ENCODE data around the gene TMEM203. TPM values are rescaled to one million over a fixed set of nuclear protein-coding genes. Genes with fewer than 3 reads are reported as not detected.
"Not testable (repeated sequence)": the region's sequence is repeated elsewhere in the genome, so short reads cannot be mapped to it uniquely, and the experiment has no call there.

Gene TMEM203
- total and polyA plus RNA-seq, 5 experiments from 2014 or later: 42.7 to 163 (median 128) TPM

DNA sequence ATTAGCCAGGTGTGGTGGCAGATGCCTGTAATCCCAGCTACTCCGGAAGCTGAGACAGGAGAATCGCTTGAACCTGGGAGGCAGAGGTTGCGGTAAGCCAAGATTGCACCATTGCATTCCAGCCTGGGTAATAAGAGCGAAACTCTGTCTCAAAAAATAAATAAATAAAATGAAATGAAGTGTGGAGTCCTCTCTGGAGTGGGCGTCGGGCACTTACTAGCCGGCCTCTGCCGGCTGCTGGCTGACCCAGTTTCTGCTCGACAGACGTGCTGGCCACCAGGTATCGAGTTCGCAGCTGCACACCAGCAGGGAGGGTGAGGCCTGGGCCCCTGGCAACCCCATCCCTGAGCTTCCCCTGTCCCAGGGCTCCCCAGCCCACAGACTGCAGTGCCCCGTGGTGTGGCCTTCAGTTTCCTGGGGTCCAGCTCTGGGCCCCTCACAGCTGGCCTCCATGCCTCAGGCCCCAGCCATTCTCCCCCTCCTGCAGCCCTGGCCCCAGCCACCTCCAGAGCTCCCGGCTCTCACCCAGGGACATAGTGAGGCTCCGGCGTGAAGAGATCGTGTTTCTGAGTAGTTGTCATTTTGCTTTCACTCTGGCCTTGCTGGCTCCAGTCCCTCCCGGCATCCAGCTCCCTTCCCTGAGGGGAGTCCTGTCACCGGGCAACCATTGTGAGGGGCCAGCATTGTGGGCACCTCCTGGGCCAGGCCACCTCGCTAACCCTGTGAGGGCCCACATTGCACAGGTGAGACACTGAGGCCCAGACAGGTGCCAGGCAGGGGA is 41.9 kb upstream of the TMEM203 start:
- Mint-ChIP-seq H3K9me3 (no peaks in the 10 kb centered on the region), H3K36me3 (peaks cover 0 to 10% (median 6%) of the 10 kb centered on the region in 3 donors), H3K4me1 (peaks cover 0 to 14% (median 11%) of the 10 kb centered on the region in 4 donors), H3K27me3 (no peaks in the 10 kb centered on the region), H3K27ac (no peak overlapping the region), H3K4me3 (no peak overlapping the region)
- POLR2A ChIA-PET: no interaction called here
- DNase-seq (no peak), ATAC-seq (no peak)

DNA sequence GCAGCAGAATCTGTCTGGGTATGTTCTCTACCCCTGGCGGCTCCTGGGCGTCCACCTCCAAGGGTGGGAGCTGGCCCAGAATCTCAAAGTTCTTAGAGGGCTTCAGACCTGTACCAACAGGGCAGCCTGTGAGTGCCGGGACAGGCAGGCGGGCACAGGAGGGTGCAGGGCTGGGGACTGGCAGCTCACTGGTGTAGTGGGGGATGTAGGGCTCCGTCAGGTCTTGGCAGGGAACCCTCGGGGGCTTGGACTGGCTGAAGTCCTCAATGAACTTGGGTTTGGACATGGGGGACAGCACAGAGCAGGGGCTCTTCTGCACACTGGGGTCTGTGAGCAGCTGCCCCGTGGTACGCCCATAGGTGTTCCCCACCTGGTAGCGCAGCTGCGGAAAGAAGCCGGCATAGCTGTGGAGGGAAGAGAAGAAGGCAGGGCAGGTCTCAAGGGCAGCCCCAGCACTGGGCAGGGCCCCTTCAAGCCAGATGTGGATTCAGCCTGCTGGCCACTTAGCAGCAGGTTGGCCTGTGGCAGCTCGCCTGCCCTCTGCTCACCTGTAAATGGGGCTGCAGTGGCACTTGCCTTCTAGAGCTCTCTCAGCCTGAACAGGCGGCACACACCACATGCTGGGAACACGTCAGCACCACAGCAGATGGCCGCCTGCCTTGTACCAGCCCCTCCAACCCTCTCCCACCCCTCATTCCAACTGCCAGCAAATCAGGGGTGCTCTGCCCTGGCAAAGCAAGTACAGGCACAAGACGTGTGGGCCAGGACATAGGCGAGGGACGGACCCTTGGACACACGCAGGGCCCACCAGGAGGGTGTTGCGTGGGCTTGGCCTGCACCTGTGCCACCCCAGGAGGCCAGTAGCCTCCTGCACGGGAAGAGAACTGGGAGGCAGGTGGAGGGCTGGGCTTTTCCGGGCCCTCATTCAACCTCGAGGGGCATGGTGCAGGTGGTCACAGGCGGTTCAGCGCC is 40.3 kb upstream of the TMEM203 start:
- POLR2A ChIA-PET: interaction anchor here (8.9 kb wide), 1 partner anchor 10 kb away, joined by 139 read pairs; the partner anchor contains the start of gene NELFB
- no peaks in the 10 kb centered on the region for H3K9me3 Mint-ChIP-seq
- H3K27ac Mint-ChIP-seq: no peak overlapping the region
- ATAC-seq: no peak
- peaks cover 0 to 3% (median 0%) of the 10 kb centered on the region in 5 donors for H3K27me3 Mint-ChIP-seq
- H3K4me3 Mint-ChIP-seq: peak overlapping the region in 1 of 10 donors; percentile 58
- DNase-seq: no peak
- H3K4me1 Mint-ChIP-seq: peaks cover 2 to 21% (median 16%) of the 10 kb centered on the region in 4 donors
- peaks cover 0 to 10% (median 6%) of the 10 kb centered on the region in 3 donors for H3K36me3 Mint-ChIP-seq

DNA sequence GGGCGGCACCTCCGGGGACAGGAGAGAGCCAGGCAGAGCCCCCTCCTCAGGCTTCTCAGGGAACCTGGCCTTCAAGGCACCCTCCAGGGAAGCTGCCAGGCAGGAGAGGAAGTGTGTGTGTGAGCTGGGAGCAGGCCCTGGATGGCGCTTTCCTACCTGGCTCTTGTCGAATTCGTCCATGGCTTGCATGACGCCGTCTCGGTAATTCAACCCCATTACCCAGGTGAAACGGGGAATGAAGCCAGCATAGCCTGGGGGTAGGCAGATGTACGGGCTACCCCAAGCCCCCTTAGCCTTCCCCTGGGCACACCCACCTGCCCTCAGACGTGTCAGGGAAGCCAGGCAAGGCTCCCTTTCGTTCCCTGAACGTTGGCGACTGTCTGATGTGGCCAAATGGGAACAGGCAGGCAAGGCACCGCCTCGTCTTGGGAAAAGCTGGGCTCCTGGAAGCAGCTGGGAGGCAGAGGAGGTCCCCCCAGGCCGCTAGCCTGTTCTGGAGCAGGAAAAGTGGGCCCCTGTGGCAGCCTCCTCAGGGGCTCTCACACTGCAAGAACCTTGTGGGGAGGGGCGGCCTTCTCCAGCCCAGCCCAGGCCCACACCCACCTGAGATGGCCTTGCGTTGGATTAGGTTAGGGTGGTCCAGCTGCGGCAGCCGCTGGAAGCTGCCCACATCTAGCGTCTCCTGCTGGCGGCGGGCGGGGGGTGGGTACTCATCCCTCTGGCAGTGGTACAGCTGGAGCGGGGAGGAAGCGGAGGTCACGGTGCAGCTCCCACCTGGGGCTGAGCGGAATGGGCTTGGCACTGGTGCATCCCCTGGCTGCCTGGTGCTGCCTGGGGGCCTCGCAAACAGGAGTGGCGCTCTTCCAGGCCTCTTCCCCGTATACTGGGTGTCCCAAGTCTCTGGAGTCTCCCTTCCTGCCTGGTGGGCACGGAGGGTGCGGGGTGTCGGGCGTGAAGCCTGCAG is 39.3 kb upstream of the TMEM203 start:
- H3K4me3 Mint-ChIP-seq: peak overlapping the region in 1 of 10 donors; percentile 58
- H3K36me3 Mint-ChIP-seq: peaks cover 0 to 10% (median 6%) of the 10 kb centered on the region in 3 donors
- no peaks in the 10 kb centered on the region for H3K9me3 Mint-ChIP-seq
- POLR2A ChIA-PET: interaction anchor here (0.6 to 8.9 kb wide), 3 partner anchors 11 to 848 kb away, joined by 4 to 139 read pairs (median 5); partner anchors contain the start of gene NELFB
- no peak for DNase-seq
- no peak for ATAC-seq
- peaks cover 0 to 3% (median 0%) of the 10 kb centered on the region in 5 donors for H3K27me3 Mint-ChIP-seq
- no peak overlapping the region for H3K27ac Mint-ChIP-seq
- peaks cover 2 to 23% (median 18%) of the 10 kb centered on the region in 4 donors for H3K4me1 Mint-ChIP-seq

DNA sequence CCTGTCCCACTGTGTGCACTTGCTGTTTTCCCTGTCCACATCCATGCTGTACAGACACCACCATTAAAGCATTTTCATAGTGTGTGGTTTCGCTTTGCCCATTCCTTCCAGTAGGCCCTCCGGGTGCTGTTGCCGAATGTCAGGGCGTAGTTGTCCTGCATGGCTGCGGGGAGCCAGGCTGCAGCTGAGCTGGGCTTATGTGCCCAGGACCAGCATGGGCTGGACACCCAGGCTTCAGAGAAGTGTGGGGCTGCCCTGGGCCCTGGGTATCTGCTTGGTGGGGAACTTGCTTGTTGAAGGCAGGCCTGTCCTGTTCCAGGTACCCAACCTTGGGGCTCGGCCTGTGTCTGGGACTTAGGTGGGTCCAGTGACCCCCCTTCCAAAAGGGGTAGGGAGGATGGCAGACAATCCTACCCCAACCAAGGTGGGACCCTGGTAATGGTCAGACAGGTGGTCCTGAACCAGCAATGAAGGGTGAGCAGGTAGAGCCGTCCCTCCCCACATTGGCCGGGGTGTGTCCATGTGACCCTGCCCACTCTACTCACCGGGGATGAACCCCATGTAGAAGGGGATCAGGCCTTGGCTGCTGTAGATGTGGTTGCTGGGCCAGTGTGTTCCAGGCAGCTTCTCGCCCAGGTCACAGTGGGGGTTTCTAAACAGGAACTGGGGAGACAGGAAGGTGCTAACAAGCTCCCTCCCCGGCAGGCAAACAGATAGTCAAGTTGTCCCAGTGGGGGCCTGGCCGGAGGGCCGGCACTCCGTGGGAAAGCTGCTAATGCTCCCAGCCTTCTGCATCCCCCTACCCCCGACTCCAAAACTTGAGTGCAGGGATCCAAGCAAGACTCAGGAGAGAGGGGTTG is 38.4 kb upstream of the TMEM203 start:
- H3K4me1 Mint-ChIP-seq: peaks cover 4 to 30% (median 22%) of the 10 kb centered on the region in 4 donors
- peaks cover 0 to 3% (median 0%) of the 10 kb centered on the region in 5 donors for H3K27me3 Mint-ChIP-seq
- DNase-seq (no peak), ATAC-seq (no peak)
- peaks cover 0 to 10% (median 6%) of the 10 kb centered on the region in 3 donors for H3K36me3 Mint-ChIP-seq
- POLR2A ChIA-PET: interaction anchor here (0.6 to 8.9 kb wide), 4 partner anchors 12 to 158 kb away, joined by 5 to 139 read pairs (median 23); partner anchors contain the start of genes MAN1B1 and NELFB
- H3K4me3 Mint-ChIP-seq: peak overlapping the region in 4 of 10 donors; percentile 8 to 63 (median 26)
- peak overlapping the region in 2 of 10 donors; percentile 24 to 50 for H3K27ac Mint-ChIP-seq
- no peaks in the 10 kb centered on the region for H3K9me3 Mint-ChIP-seq

DNA sequence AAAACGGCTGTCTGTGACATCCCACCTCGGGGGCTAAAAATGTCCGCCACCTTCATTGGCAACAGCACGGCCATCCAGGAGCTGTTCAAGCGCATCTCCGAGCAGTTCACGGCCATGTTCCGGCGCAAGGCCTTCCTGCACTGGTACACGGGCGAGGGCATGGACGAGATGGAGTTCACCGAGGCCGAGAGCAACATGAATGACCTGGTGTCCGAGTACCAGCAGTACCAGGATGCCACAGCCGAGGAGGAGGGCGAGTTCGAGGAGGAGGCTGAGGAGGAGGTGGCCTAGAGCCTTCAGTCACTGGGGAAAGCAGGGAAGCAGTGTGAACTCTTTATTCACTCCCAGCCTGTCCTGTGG is 37.8 kb upstream of the TMEM203 start:
- not testable (repeated sequence) for H3K36me3 Mint-ChIP-seq, DNase-seq, H3K9me3 Mint-ChIP-seq, H3K27me3 Mint-ChIP-seq, ATAC-seq
- POLR2A ChIA-PET: interaction anchor here (1.0 to 8.9 kb wide), 5 partner anchors 13 to 179 kb away, joined by 4 to 139 read pairs (median 5); partner anchors contain the start of genes ANAPC2, EXD3, MAN1B1 and NELFB
- peak overlapping the region in 2 of 10 donors; percentile 8 to 38 for H3K4me3 Mint-ChIP-seq
- peaks cover 6 to 35% (median 24%) of the 10 kb centered on the region in 4 donors for H3K4me1 Mint-ChIP-seq
- H3K27ac Mint-ChIP-seq: peak overlapping the region in 4 of 10 donors; percentile 13 to 80 (median 52)

DNA sequence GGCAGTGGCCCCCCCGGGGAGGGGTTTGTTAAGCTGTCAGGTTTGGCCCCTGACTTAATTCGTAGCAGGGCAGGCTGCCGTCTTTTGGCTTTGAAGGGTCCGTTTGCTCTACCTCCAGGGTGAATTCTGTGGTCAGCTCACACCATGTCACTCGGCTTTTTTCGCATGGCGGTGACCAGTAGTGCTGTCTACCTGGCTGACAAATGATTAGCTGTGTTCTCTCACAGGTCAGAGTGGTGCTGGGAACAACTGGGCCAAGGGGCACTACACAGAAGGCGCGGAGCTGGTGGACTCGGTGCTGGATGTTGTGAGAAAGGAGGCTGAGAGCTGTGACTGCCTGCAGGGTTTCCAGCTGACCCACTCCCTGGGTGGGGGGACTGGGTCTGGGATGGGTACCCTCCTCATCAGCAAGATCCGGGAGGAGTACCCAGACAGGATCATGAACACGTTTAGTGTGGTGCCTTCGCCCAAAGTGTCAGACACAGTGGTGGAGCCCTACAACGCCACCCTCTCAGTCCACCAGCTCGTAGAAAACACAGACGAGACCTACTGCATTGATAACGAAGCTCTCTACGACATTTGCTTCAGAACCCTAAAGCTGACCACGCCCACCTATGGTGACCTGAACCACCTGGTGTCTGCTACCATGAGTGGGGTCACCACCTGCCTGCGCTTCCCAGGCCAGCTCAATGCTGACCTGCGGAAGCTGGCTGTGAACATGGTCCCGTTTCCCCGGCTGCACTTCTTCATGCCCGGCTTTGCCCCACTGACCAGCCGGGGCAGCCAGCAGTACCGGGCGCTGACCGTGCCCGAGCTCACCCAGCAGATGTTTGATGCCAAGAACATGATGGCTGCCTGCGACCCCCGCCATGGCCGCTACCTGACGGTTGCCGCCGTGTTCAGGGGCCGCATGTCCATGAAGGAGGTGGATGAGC is 37.1 kb upstream of the TMEM203 start:
- Mint-ChIP-seq H3K4me3 (peak overlapping the region; percentile 64 to 90 (median 84)), H3K27ac (peak overlapping the region; percentile 34 to 88 (median 80)), H3K36me3 (peaks cover 0 to 10% (median 6%) of the 10 kb centered on the region in 3 donors), H3K9me3 (no peaks in the 10 kb centered on the region), H3K4me1 (peaks cover 7 to 35% (median 24%) of the 10 kb centered on the region in 4 donors), H3K27me3 (peaks cover 0 to 3% (median 0%) of the 10 kb centered on the region in 5 donors)
- DNase-seq (peak in 1 of 10 donors; percentile 13), ATAC-seq (no peak)
- POLR2A ChIA-PET: interaction anchor here (0.6 to 8.9 kb wide), 11 partner anchors 13 to 277 kb away, joined by 3 to 139 read pairs (median 5); partner anchors contain the start of genes ANAPC2, CYSRT1, EXD3 and MAN1B1

DNA sequence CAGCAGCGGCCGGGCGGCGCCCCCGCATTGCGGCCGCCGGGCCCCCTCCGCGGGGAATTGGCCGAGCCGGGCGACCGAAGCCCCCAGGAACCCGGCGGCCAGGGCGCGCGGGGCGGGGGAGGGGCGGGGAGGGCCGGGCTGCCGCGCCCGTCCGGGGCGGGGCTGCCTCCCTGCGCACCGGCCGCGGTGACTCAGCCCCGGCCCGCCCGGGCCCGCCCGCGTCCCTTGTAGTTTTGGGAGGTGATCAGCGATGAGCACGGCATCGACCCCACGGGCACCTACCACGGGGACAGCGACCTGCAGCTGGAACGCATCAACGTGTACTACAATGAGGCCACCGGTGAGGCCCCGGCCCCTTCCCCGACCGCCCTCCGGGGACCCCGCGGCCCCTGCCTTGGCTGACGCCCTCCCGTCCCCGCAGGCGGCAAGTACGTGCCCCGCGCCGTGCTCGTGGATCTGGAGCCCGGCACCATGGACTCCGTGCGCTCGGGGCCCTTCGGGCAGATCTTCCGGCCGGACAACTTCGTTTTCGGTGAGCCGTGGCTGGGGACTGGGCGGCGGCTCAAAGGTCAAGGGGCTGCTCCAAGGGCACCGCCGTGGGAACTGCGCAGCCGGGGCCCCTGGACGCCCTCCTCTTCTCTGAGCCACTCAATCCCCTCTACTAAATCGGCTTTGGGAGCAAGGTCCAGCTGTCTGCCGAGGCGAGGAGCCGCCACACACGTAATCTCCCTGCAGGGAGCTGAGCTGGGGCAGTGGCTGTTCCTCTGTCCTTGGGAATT is 36.2 kb upstream of the TMEM203 start:
- Mint-ChIP-seq H3K36me3 (peaks cover 0 to 10% (median 6%) of the 10 kb centered on the region in 3 donors), H3K27ac (peak overlapping the region in 8 of 10 donors; percentile 13 to 96 (median 87)), H3K4me1 (peaks cover 7 to 38% (median 27%) of the 10 kb centered on the region in 4 donors), H3K9me3 (no peaks in the 10 kb centered on the region), H3K27me3 (peaks cover 0 to 3% (median 0%) of the 10 kb centered on the region in 5 donors), H3K4me3 (peak overlapping the region; percentile 64 to 91 (median 84))
- ATAC-seq (peak in 1 of 2 donors; percentile 19), DNase-seq (peak in 6 of 10 donors; percentile 22 to 80 (median 59))
- POLR2A ChIA-PET: interaction anchor here (0.6 to 8.9 kb wide), 25 partner anchors 14 to 1334 kb away, joined by 3 to 139 read pairs (median 6); partner anchors contain the start of genes ANAPC2, CAMSAP1, CYSRT1 and EHMT1

DNA sequence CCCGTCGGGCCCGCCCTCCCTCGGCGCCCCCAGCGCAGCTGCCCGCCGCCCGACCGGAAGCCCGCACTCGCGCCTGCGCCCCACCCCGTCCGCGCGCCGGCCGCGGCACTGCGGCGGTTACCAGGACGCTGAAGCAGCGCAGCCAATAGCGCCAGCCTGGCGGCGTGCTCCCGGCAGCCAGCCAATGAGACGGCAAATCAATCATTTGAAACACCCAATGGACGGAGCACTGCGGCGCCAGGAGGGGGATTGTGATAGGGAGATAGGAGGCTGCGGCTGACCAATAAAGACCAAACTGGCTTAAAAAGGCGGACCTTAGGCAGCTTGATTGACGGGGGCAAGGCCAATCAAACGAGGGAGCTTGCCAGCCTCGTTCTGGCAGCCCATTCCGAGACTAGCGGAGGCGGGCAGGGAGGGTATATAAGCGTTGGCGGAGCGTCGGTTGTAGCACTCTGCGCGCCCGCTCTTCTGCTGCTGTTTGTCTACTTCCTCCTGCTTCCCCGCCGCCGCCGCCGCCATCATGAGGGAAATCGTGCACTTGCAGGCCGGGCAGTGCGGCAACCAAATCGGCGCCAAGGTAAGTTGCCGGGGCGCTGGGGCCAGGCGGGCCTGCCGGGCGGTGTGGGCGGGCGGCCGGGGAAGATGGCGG is 35.5 kb upstream of the TMEM203 start, which contains the start of gene TUBB4B:
Gene TUBB4B, plus strand, starts transcription at position 447 of the 649 bp plus-strand sequence. Its CDS starts 74 bp downstream, at position 521.
- DNase-seq (peak; percentile 89 to 100 (median 98)), ATAC-seq (peak; percentile 82)
- H3K4me1 Mint-ChIP-seq: peaks cover 7 to 40% (median 30%) of the 10 kb centered on the region in 4 donors
- no peaks in the 10 kb centered on the region for H3K9me3 Mint-ChIP-seq
- peak within 1 kb of the TSS; percentile 84 to 97 (median 92) for H3K4me3 Mint-ChIP-seq
- peaks cover 0 to 3% (median 0%) of the 10 kb centered on the region in 5 donors for H3K27me3 Mint-ChIP-seq
- H3K36me3 Mint-ChIP-seq: peaks cover 0 to 10% (median 6%) of the 10 kb centered on the region in 3 donors
- POLR2A ChIA-PET: interaction anchor here (0.6 to 8.9 kb wide), 37 partner anchors 8 to 1334 kb away, joined by 3 to 139 read pairs (median 5); partner anchors contain the start of genes ANAPC2, CAMSAP1, CYSRT1 and EHMT1
- peak within 1 kb of the TSS; percentile 88 to 97 (median 92) for H3K27ac Mint-ChIP-seq

Measured in naive thymus-derived CD8-positive, alpha-beta T cell (primary cell).